SK-N-SH (cell line): Measurements from ENCODE around the gene TP73. TPM values are rescaled to one million over a fixed set of nuclear protein-coding genes. Genes with fewer than 3 reads are reported as not detected.

Source experiments
- CTCF ChIA-PET: fragments of 300-600, 350-600 bp; formaldehyde crosslinking; extraction: SDS; loops from one replicate; lab custom pipeline; 2021; lab: Yijun Ruan, JAX
- POLR2A ChIA-PET: fragments of 350-600 bp; sonication (Branson Sonifier 250); formaldehyde crosslinking; extraction: SDS; loops from one replicate; lab custom pipeline; 2020; ENCODE audit warnings: antibody characterized with exemption, inconsistent platforms; lab: Yijun Ruan, JAX
- DNase-seq: peaks from one replicate; pipeline ENCODE4 v3.0.0; 2012
- H2AFZ ChIP-seq: fragments of 200-600 bp; sonication (generic); 2 replicates; pipeline ENCODE4 v1.8.1; 2016; ENCODE audit warnings: antibody characterized with exemption, mild to moderate bottlenecking, low read depth
- H3F3A ChIP-seq: fragments of 200-600 bp; sonication (generic); replicated peaks from 2 replicates; pipeline ENCODE3; 2016; ENCODE audit warnings: antibody characterized with exemption, mild to moderate bottlenecking; ENCODE audit not compliant: insufficient read depth
- H3K27ac ChIP-seq, 2 experiments: fragments of 200-500 bp in 1 of 2; fragments of 200-600 bp in 1 of 2; sonication (Bioruptor generic) in 1 of 2; sonication (generic), shearing (Covaris generic) in 1 of 2; 2 replicates each; pipeline versions ENCODE4 v1.5.1 to v1.6.1; 2014 to 2016; ENCODE audit warnings: low read depth in 2 of 2, inconsistent platforms in 1 of 2, low read length in 1 of 2, mild to moderate bottlenecking in 1 of 2, mixed read lengths in 1 of 2
- H3K27me3 ChIP-seq: fragments of 200-600 bp; sonication (generic), shearing (Covaris generic); 2 replicates; pipeline ENCODE4 v1.6.1; 2016; ENCODE audit warnings: mixed run types; ENCODE audit not compliant: insufficient read depth
- H3K36me3 ChIP-seq, 2 experiments: fragments of 200-500 bp in 1 of 2; fragments of 200-600 bp in 1 of 2; sonication (Bioruptor generic) in 1 of 2; sonication (generic) in 1 of 2; replicated peaks in 1 of 2; 2 replicates each; pipeline versions ENCODE3 to v1.5.1; 2014 to 2016; ENCODE audit warnings: low read length in 1 of 2, mild to moderate bottlenecking in 1 of 2; ENCODE audit not compliant: insufficient read depth in 2 of 2, control insufficient read depth in 1 of 2
- H3K4me1 ChIP-seq, 2 experiments: fragments of 200-500 bp in 1 of 2; fragments of 200-600 bp in 1 of 2; sonication (Bioruptor generic) in 1 of 2; sonication (generic), shearing (Covaris generic) in 1 of 2; 2 replicates each; pipeline versions ENCODE4 v1.5.1 to v1.6.1; 2014 to 2016; ENCODE audit warnings: low read depth in 1 of 2, low read length in 1 of 2, mixed run types in 1 of 2; ENCODE audit not compliant: insufficient read depth in 2 of 2, control insufficient read depth in 1 of 2
- H3K4me2 ChIP-seq: fragments of 200-600 bp; sonication (generic), shearing (Covaris generic); 2 replicates; pipeline ENCODE4 v1.6.1; 2017; ENCODE audit warnings: mixed run types
- H3K4me3 ChIP-seq, 2 experiments: fragments of 200-500 bp in 1 of 2; fragments of 200-600 bp in 1 of 2; sonication (Bioruptor generic) in 1 of 2; sonication (generic), shearing (Covaris generic) in 1 of 2; 2 replicates each; pipeline versions ENCODE4 v1.5.1 to v1.8.1; 2014 to 2016; ENCODE audit warnings: low read depth in 2 of 2, inconsistent platforms in 1 of 2, low read length in 1 of 2, mild to moderate bottlenecking in 1 of 2, mixed read lengths in 1 of 2, moderate library complexity in 1 of 2
- H3K79me2 ChIP-seq: fragments of 200-600 bp; sonication (generic); 2 replicates; pipeline ENCODE4 v1.8.1; 2017; ENCODE audit warnings: mild to moderate bottlenecking; ENCODE audit not compliant: insufficient read depth
- H3K9ac ChIP-seq: fragments of 200-600 bp; sonication (generic); 2 replicates; pipeline ENCODE4 v1.6.1; 2017; ENCODE audit warnings: mixed run types
- H3K9me2 ChIP-seq: fragments of 200-600 bp; sonication (generic); 2 replicates; pipeline ENCODE4 v1.6.1; 2017; ENCODE audit warnings: mixed run types
- H3K9me3 ChIP-seq: fragments of 200-600 bp; sonication (generic); 2 replicates; pipeline ENCODE4 v1.6.1; 2017; ENCODE audit warnings: mixed run types, mild to moderate bottlenecking, moderate library complexity
- H4K20me1 ChIP-seq: fragments of 200-600 bp; sonication (generic); 2 replicates; pipeline ENCODE4 v1.6.1; 2017; ENCODE audit warnings: mild to moderate bottlenecking, mixed run types; ENCODE audit not compliant: insufficient read depth
- CHD2 ChIP-seq: fragments of 150-350 bp; IDR thresholded peaks from 2 replicates; pipeline ENCODE4 v1.6.1; 2018; ENCODE audit warnings: low read length; ENCODE audit not compliant: partially characterized antibody
- CTCF ChIP-seq: fragments of 200-600 bp; sonication (generic); IDR thresholded peaks from 2 replicates; pipeline ENCODE4 v1.6.1; 2017; ENCODE audit warnings: antibody characterized with exemption, mild to moderate bottlenecking, moderate library complexity
- EZH2phosphoT487 ChIP-seq: fragments of 200-600 bp; sonication (generic); IDR thresholded peaks from 2 replicates; pipeline ENCODE4 v1.6.1; 2017; ENCODE audit warnings: low read depth, mixed run types, mild to moderate bottlenecking, antibody characterized with exemption, moderate library complexity, borderline replicate concordance
- FOSL2 ChIP-seq: IDR thresholded peaks from 2 replicates; pipeline ENCODE4 v1.4.0; 2012; ENCODE audit warnings: low read depth, mild to moderate bottlenecking, moderate library complexity, borderline replicate concordance
- GABPA ChIP-seq: IDR thresholded peaks from 2 replicates; pipeline ENCODE4 v1.4.0; 2012; ENCODE audit warnings: low read depth, mild to moderate bottlenecking
- GATA2 ChIP-seq: sonication (generic); formaldehyde crosslinking; IDR thresholded peaks from 2 replicates; pipeline ENCODE4 v1.5.0; 2020; ENCODE audit warnings: mild to moderate bottlenecking, missing genetic modification reagents
- IRF3 ChIP-seq: fragments of 150-350 bp; IDR thresholded peaks from 2 replicates; pipeline ENCODE4 v1.6.1; 2016; ENCODE audit warnings: mild to moderate bottlenecking, low read depth, low read length
- MAX ChIP-seq: IDR thresholded peaks from 2 replicates; pipeline ENCODE4 v1.4.0; 2012; ENCODE audit warnings: low read depth
- NFIC ChIP-seq: IDR thresholded peaks from 2 replicates; pipeline ENCODE4 v1.4.0; 2012; ENCODE audit warnings: borderline replicate concordance
- NRF1 ChIP-seq: IDR thresholded peaks from 2 replicates; pipeline ENCODE4 v1.6.1; 2012; ENCODE audit warnings: low read depth, mild to moderate bottlenecking, low read length
- RCOR1 ChIP-seq: fragments of 150-350 bp; IDR thresholded peaks from 2 replicates; pipeline ENCODE4 v1.6.1; 2017; ENCODE audit warnings: antibody characterized with exemption, low read length
- SIN3A ChIP-seq: IDR thresholded peaks from 2 replicates; pipeline ENCODE4 v1.6.1; 2012; ENCODE audit warnings: low read depth, mild to moderate bottlenecking, low read length, moderate library complexity, borderline replicate concordance
- SMC3 ChIP-seq: IDR thresholded peaks from 2 replicates; pipeline ENCODE4 v1.6.1; 2012; ENCODE audit warnings: low read depth, low read length, improper control_type of control experiment
- TCF12 ChIP-seq: IDR thresholded peaks from 2 replicates; pipeline ENCODE4 v1.4.0; 2012
- YY1 ChIP-seq: IDR thresholded peaks from 2 replicates; pipeline ENCODE4 v1.4.0; 2012; ENCODE audit warnings: low read depth, mild to moderate bottlenecking
- ZBTB33 ChIP-seq: IDR thresholded peaks from 2 replicates; pipeline ENCODE4 v1.4.0; 2012; ENCODE audit warnings: low read depth, borderline replicate concordance
- WGBS: methylation state at CpG from one replicate; pipeline ENCODE4 v1.1.6; 2017; ENCODE audit warnings: low lambda C conversion rate; 5-methylcytosine and 5-hydroxymethylcytosine counted together
- polyA plus RNA-seq, 3 experiments: library from polyadenylated mRNA; depleted of rRNA; stranded (reverse); fragments of >200 nt; gene quantifications; 2 replicates each; pipeline ENCODE4 v1.2.3, GENCODE V29; 2012
- TF ChIP-seq, protein P1 (sequence below): IDR thresholded peaks from 2 replicates; pipeline ENCODE4 v1.4.0; 2012; ENCODE audit warnings: low read depth, borderline replicate concordance

The TP73 gene
- polyA plus RNA-seq, 1 of the 3 experiments (the other 2 are of a cell fraction) = 0.64 TPM

GRCh38 chr1:3675436-3675835, 23.1 kb downstream of the TP73 start:
- Histone ChIP-seq H4K20me1 (no peaks in the 10 kb centered on the region), H3K4me2 (no peak overlapping the region), H3K9me3 (no peaks in the 10 kb centered on the region), H3K36me3 (no peaks in the 10 kb centered on the region), H3K4me3 (no peak overlapping the region), H2AFZ (no peak overlapping the region), H3K9me2 (no peaks in the 10 kb centered on the region), H3F3A (no peaks in the 10 kb centered on the region), H3K27ac (no peak overlapping the region), H3K79me2 (no peaks in the 10 kb centered on the region), H3K27me3 (no peaks in the 10 kb centered on the region), H3K9ac (no peak overlapping the region), H3K4me1 (peaks cover 0 to 10% of the 10 kb centered on the region in 2 experiments; a peak in 1 of 4 replicates)
- POLR2A ChIA-PET = no interaction called here
- 85% methylated on average over 3 of the region's 11 CpGs for WGBS
- CTCF ChIA-PET = interaction anchor here (2.8 kb wide), 1 partner anchor 20 kb away, joined by 15 read pairs; no protein-coding TSS in a partner anchor
- no peak for DNase-seq
- TF ChIP-seq CTCF (no peak), FOSL2 (no peak)

GRCh38 chr1:3676581-3677470, 24.5 kb downstream of the TP73 start:
- no peak overlapping the region for H2AFZ ChIP-seq

More at GRCh38 chr1:3676581-3677470, 24.5 kb downstream of the TP73 start:
- Histone ChIP-seq H3K9me3 (no peaks in the 10 kb centered on the region), H3K36me3 (no peaks in the 10 kb centered on the region), H3K4me1 (peaks cover 0 to 4% of the 10 kb centered on the region in 2 experiments; a peak in 1 of 4 replicates), H3K27ac (no peak overlapping the region), H3K79me2 (no peaks in the 10 kb centered on the region), H3K4me3 (no peak overlapping the region), H3K4me2 (no peak overlapping the region), H3F3A (no peaks in the 10 kb centered on the region), H3K27me3 (no peaks in the 10 kb centered on the region), H3K9me2 (no peaks in the 10 kb centered on the region), H3K9ac (no peak overlapping the region), H4K20me1 (no peaks in the 10 kb centered on the region)
- no peak for TF ChIP-seq EZH2phosphoT487
- no peak for TF ChIP-seq IRF3
- no peak for TF ChIP-seq SMC3
- TF ChIP-seq FOSL2 = no peak
- no peak for TF ChIP-seq YY1
- TF ChIP-seq NRF1 = no peak
- no peak for TF ChIP-seq RCOR1
- no peak for TF ChIP-seq SIN3A
- no peak for TF ChIP-seq MAX
- TF ChIP-seq TCF12 = no peak
- TF ChIP-seq, protein P1, sequence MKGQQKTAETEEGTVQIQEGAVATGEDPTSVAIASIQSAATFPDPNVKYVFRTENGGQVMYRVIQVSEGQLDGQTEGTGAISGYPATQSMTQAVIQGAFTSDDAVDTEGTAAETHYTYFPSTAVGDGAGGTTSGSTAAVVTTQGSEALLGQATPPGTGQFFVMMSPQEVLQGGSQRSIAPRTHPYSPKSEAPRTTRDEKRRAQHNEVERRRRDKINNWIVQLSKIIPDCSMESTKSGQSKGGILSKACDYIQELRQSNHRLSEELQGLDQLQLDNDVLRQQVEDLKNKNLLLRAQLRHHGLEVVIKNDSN = no peak
- TF ChIP-seq ZBTB33 = no peak
- TF ChIP-seq CHD2 = no peak
- TF ChIP-seq GATA2 (CRISPR knock-in tag) = no peak
- no peak for TF ChIP-seq GABPA
- TF ChIP-seq NFIC = no peak
- ChIA-PET POLR2A (no interaction called here), CTCF (interaction anchor here (1.5 to 2.8 kb wide), 3 partner anchors 19 to 224 kb away, joined by 3 to 15 read pairs (median 8); no protein-coding TSS in a partner anchor)
- DNase-seq = no peak
- 84% methylated on average over 4 of the region's 22 CpGs for WGBS
